Left ventricle myocardium inferior (tissue), 1 donor: ENCODE data around the gene KIF15. TPM values are rescaled to one million over a fixed set of nuclear protein-coding genes. Genes with fewer than 3 reads are reported as not detected.

Experiments
- DNase-seq: peaks from one replicate; pipeline ENCODE4 v3.0.0-alpha.2; 2020
- H3K27ac ChIP-seq: fragments of 200-600 bp; replicated peaks from 2 replicates; pipeline ENCODE4 v1.8.0; 2021
- H3K27me3 ChIP-seq: fragments of 200-600 bp; 2 replicates; pipeline ENCODE4 v1.8.0; 2021; ENCODE audit warnings: low read depth
- H3K36me3 ChIP-seq: fragments of 200-600 bp; 2 replicates; pipeline ENCODE4 v1.8.0; 2021
- H3K4me1 ChIP-seq: fragments of 200-600 bp; 2 replicates; pipeline ENCODE4 v1.8.0; 2021
- H3K4me3 ChIP-seq: fragments of 200-600 bp; 2 replicates; pipeline ENCODE4 v1.8.0; 2021; ENCODE audit warnings: mild to moderate bottlenecking, moderate library complexity
- H3K9me3 ChIP-seq: fragments of 200-600 bp; replicated peaks from 2 replicates; pipeline ENCODE4 v1.8.0; 2021
- CTCF ChIP-seq: fragments of 200-600 bp; IDR thresholded peaks from 2 replicates; pipeline ENCODE4 v1.8.0; 2021; ENCODE audit warnings: antibody characterized with exemption, mild to moderate bottlenecking, borderline replicate concordance
- intact Hi-C: fragments of 100-400 bp; cut with micrococcal nuclease; formaldehyde crosslinking; loops from one replicate; pipeline ENCODE4 v1.11.0; 2022
- total RNA-seq: library from RNA; stranded (reverse); fragmentation: NEBNext Ultra II Directional; extraction: Animal tissue kit (Norgen Biotek cat#: 25700); gene quantifications from one replicate; pipeline ENCODE4 v1.2.1, GENCODE V29; 2021
- donor health status: DM: no; HTN: yes; CAD: no; lungs with severe emphysema.

Gene KIF15
- total RNA-seq, 1 donor from 2014 or later = 0.85 TPM

GRCh38 chr3:44771424-44772098, 10.0 kb downstream of the KIF15 start:
- intact Hi-C loops = no loop called here
- no peak for DNase-seq
- Histone ChIP-seq H3K27ac (no peak overlapping the region), H3K27me3 (no peaks in the 10 kb centered on the region), H3K4me1 (no peaks in the 10 kb centered on the region), H3K36me3 (no peaks in the 10 kb centered on the region), H3K9me3 (peaks cover 31% of the 10 kb centered on the region), H3K4me3 (no peak overlapping the region)
- no peak for TF ChIP-seq CTCF

- intact Hi-C loops = no loop called here
- Histone ChIP-seq H3K27me3 (no peaks in the 10 kb centered on the region), H3K36me3 (no peaks in the 10 kb centered on the region), H3K27ac (no peak overlapping the region), H3K4me3 (no peak overlapping the region), H3K9me3 (peaks cover 31% of the 10 kb centered on the region), H3K4me1 (no peaks in the 10 kb centered on the region)
- no peak for TF ChIP-seq CTCF
- DNase-seq = no peak
These were observed 10.5 kb downstream of the KIF15 start for GRCh38 chr3:44772099-44772442.

- H3K4me1 ChIP-seq = no peaks in the 10 kb centered on the region
- intact Hi-C loops = no loop called here
These were observed 21.3 kb downstream of the KIF15 start for GRCh38 chr3:44782891-44783290.

GRCh38 chr3:44795197-44795596, 33.6 kb downstream of the KIF15 start:
- intact Hi-C loops = no loop called here
- no peaks in the 10 kb centered on the region for H3K36me3 ChIP-seq
- no peak overlapping the region for H3K27ac ChIP-seq
- no peaks in the 10 kb centered on the region for H3K4me1 ChIP-seq
- H3K4me3 ChIP-seq = no peak overlapping the region
- no peak for DNase-seq
- H3K9me3 ChIP-seq = no peaks in the 10 kb centered on the region
- TF ChIP-seq CTCF = no peak
- no peaks in the 10 kb centered on the region for H3K27me3 ChIP-seq

More at GRCh38 chr3:44782891-44783290, 21.3 kb downstream of the KIF15 start:
- no peak for TF ChIP-seq CTCF
- Histone ChIP-seq H3K27me3 (no peaks in the 10 kb centered on the region), H3K9me3 (no peaks in the 10 kb centered on the region), H3K36me3 (no peaks in the 10 kb centered on the region), H3K4me3 (no peak overlapping the region), H3K27ac (no peak overlapping the region)
- DNase-seq = no peak

GRCh38 chr3:44802011-44802410, 40.4 kb downstream of the KIF15 start:
- H3K9me3 ChIP-seq = no peaks in the 10 kb centered on the region
- no peak overlapping the region for H3K27ac ChIP-seq
- no peaks in the 10 kb centered on the region for H3K27me3 ChIP-seq
- intact Hi-C loops = no loop called here
- no peak for TF ChIP-seq CTCF
- H3K4me1 ChIP-seq = no peaks in the 10 kb centered on the region
- no peak for DNase-seq
- no peak overlapping the region for H3K4me3 ChIP-seq
- no peaks in the 10 kb centered on the region for H3K36me3 ChIP-seq
